ENCODE results near the gene SIRPA.

DNA sequence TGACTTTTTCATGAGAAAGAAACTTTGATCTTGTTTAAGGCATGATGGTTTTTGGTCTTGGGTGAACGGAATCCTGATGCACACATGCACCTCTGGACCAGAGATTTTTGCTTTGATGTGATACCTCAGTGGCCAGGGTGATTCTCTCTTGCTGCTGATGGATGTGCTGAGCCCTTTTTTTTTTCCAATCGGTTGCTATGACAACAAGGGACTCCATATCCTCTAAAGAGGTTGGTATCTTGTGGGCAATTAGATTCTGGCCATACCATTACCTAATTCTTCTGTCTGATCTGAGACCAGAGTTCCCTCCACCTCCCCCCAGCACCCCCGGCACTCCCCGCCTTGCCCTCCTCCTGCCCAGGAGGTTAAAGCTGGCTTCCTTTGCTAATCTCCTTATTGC, 73.8 kb downstream of the SIRPA start:
- TF ChIP-seq, protein P1, sequence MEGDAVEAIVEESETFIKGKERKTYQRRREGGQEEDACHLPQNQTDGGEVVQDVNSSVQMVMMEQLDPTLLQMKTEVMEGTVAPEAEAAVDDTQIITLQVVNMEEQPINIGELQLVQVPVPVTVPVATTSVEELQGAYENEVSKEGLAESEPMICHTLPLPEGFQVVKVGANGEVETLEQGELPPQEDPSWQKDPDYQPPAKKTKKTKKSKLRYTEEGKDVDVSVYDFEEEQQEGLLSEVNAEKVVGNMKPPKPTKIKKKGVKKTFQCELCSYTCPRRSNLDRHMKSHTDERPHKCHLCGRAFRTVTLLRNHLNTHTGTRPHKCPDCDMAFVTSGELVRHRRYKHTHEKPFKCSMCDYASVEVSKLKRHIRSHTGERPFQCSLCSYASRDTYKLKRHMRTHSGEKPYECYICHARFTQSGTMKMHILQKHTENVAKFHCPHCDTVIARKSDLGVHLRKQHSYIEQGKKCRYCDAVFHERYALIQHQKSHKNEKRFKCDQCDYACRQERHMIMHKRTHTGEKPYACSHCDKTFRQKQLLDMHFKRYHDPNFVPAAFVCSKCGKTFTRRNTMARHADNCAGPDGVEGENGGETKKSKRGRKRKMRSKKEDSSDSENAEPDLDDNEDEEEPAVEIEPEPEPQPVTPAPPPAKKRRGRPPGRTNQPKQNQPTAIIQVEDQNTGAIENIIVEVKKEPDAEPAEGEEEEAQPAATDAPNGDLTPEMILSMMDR (IDR thresholded peaks at IDR 0.05), result no peak
- TF ChIP-seq POLR2AphosphoS5 (IDR thresholded peaks at IDR 0.05), result no peak

Measured in transverse colon (tissue), 4 donors.